ENCODE data around the gene TYW3.

The TYW3 gene

DNA sequence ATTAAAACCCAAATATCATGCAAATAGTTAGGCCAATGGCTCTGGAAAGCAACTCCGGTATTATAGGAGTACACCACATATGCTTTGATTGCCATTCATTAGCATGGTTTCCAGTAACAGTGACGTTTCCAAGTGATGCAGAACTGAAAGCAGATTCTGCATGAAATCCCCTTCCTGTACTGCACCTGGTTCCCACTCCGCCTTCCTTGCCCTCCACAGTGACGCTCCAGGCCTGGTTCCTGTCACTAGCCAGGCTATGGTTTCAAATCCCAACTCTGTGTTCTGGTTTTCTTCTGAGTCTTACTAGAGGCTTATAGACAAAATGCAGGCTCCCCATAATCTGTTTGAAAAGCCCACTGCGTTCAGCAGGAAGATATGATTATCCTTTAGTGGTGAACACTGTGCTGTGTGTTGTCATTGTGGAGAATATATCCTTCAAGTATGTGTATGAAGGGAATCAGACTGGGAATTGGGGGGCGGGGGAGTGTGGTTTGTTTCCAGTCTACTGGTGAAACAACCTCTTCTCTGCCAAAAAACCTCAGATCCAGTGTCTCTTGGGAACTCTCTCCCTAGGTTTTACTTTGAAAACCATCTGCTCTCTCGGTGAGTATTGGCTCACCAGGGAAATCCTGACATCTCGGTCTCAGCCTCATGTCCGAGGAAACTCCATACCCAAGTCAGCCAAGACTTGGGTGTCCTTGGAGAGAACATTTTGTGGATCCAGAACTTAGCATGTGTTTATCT lies 78.7 kb downstream of the TYW3 start:
- no peak for DNase-seq

- DNase-seq: no peak
Measured at GRCh38 chr1:74812180-74812541, 79.2 kb downstream of the TYW3 start.
